GM21381 (cell line): Measurements from ENCODE around the gene UBE2Q2.
"Not testable (repeated sequence)": the region's sequence is repeated elsewhere in the genome, so short reads cannot be mapped to it uniquely, and the experiment has no call there.

Experiments
- ATAC-seq: cut with Tn5 transposase; IDR thresholded peaks from one replicate; pipeline ENCODE4 v1.9.1; 2021; ENCODE audit warnings: mild to moderate bottlenecking, moderate library complexity; ENCODE audit not compliant: unreplicated experiment

Gene UBE2Q2

DNA sequence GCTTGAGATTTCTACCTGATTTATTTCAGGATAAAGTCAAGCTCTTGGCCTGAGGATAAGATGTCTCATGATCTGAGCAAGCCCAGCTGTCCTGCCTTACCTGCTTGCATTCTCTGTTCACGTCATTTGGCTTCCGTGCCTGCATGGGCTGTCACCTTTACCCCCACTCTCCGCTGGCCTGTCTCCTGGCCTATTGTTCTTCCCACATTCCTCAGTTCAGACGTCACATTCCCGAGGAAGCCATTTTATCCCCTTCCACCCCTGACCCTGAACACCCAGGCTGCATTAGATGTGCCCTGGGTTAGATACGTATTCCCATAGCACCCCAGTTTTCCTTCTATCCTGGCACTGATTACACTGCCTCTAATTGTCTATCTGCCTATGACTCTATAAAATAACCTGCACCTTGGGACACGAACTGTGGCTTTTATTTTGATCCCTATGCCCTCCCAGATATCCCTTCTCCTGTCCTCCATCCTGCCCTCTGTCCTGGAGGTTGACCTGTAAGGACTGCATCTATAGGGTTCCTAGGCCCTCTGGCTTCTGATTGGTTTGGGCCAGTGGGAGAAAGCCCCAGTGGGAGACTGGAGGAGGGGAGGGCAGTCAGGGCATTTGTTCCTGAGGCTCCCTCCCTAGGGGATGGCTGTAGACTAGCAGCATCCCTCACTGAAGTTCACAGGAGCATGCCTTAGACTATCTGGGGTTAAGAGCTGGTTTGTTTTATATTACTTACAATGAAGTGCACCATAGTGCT, 19.2 kb upstream of the UBE2Q2 start:
- ATAC-seq = no peak

DNA sequence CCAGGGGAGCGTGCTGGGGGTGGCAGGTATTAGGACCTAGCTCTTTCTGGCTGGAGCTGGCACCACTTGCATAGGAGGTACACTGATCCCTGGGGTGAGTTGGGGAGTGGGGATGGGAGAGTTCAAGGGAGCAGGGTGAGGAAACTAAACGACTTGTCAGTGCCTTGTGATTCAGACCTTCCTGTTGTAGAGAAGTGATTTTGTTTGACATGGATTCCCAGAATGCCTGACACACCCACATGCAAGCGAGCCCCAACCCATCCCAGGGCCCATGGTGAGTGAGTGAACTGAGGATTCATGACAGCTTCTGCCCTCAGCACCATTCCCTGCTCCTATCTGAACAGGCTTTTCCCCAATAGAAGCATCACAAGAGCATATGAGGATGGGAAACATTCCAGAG, 15.6 kb upstream of the UBE2Q2 start:
- ATAC-seq = no peak

DNA sequence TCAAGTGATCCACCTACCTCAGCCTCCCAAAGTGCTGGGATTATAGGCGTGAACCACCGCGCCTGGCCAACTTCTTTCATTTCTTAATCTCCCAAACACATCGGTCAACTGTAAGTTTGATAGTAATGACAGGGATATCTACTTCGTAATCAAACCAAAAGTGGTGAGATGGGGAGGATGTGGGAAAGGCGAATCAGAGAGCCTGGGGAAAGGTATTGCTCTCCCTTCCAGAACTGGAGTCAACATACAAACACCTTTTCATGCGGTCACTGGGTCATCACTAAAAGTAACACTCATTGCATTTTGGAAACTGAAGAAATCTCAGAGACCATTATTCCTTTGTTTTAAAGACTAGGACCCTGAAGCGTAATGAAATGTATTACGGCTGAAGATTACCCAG, 14.8 kb upstream of the UBE2Q2 start:
- ATAC-seq = no peak

DNA sequence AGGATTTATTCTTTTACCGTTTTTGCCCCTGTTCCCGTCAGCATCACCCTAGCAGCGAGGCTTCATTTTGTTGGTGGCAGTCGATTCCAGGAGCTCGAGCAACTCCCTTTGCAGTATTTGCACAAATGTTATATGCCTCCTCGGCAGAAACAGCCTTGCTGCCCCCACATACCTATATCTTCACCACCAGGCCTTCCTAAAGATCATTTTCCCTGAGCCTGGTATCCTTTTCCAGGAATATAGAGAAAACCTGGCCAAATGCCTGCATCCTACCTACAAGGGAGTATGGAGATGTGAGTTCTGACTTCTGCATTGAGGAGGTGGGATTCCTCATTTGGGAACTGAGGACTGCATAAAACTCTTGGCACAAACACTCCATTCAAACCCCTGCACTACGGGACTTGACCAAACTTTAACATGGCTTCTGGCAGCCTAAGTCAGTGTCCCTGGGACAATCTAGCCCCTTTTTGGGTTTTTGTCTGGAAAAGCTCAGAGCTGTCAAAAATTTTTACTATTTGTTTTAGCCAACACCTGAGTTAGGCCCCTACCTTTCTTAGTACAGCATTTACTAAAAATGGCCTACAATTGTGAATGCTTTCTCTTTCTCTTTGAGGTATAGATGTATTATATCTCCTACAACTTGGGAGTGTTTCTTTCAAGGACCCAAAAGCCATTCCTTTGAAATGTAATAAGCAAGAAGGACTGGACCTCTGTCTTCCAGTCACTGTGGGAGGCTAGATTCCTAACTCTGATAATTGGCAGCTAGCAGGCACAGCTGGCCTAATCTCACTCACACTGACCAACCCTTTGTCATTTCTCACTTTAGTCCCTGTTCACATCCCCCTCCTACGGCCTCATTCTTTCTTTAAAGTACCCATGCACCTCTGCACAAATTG, 12.1 kb upstream of the UBE2Q2 start:
- no peak for ATAC-seq

DNA sequence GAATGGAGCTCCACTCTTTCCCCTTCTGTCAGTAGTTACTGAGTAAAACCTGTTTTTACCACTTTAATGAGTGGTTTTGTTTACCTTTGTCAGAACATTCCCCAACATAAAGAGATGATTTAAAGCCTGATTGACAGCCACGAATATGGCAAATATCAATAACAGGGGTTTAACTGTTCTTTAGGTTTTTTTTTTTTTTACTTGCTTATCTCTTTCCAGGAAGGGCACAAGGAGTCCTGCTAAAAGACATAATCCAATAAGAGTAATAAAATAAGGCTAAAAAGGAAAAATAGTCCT, 11.5 kb upstream of the UBE2Q2 start:
- no peak for ATAC-seq

DNA sequence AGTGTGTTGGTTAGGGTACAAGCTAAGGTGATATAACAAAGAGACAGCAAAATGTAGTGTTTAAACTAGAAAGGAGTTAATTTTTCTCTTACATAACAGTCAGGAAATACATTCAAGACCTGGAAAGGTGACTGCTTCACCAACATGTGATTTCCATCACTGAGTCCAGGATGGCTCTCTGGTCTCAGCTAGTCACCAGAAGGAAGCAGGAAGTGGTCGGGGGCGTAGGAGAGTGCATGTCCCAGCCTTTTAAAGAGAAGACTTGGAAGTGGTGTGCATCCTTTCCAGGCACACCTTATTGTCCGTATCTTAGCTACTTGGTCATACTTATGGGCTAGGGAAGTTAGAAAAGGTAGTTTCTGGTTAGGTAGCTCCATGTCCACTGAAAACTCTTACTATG, 11.1 kb upstream of the UBE2Q2 start:
- no peak for ATAC-seq

DNA sequence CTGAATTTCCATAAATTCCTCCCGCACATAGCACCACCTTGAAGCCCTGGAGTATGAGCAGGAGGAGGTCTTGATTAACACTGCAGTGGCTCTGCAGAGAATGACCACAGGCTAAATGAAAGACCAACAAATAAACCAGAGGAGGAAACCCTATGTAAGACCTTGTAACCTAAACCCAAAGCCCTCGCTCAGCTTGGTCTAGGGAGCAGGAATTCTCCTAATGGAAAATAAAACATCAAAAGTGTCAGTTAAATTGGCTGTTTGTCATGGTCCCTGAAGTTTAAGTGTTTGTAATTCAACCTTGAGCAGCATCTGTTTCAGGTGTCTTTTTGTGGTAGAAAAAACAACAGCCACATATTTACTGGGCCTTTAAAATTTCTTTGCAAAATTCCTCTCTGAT, 9.2 kb upstream of the UBE2Q2 start:
- no peak for ATAC-seq

DNA sequence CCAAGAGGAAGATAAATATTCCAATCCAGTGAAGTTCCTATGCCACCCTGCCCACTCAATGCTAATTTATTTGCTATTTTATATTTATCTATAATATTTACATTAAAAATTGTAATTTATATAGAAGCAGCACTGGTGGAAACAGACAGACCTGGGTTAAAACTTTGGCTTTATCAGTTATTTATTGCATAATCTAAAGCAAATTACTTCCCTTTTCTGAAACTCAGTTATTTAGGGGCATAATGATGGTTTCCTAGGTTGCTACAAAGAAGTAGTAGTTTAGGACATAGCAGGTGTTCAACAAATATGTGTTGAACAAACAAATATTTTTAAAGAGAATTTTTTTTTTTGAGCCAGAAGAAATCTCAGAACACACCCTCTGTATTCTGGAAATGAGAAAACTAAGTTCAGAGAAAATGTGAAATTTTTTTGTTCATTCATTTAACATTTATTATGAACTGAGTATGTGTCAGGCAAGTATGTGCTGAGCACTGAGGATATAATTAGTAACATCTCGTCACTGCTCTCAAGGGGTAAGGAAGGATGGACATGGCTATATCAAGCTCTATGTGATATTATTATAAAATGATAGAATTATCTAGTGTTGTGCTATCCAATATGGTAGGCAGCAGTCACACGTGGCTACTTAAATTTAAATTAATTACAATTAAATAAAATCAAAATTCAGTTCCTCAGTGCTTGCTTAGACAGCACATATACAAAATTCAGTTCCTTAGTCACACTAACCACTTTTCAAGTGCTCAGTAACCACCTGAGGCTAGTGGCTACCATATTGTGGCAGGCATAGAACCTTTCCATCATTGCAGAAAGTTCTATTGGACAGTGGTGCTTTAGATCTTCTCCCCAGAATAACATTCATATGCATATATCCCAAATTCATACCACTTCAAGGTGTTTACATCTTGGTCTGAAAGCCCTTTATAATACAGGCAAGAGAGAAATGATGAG, 7.0 kb upstream of the UBE2Q2 start:
- ATAC-seq = peak; percentile 8

DNA sequence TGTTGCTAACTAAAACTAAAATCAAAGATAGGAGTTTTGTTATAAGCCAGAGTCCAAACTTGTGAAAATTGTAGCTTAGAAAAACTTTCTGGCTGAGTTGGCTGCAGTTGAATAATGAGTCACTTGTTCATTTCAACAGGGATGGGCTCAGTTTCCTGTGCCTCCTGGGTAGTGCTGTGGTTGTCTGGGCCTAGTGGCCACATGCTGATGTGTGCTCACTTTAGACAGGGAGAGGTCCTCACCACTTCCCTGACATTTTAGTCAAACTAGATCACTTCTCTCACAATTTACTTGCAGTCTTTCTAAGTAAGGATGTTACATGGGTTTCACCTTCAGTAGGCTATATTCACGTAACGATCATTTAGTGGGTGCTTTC, 6.3 kb upstream of the UBE2Q2 start:
- ATAC-seq = peak; percentile 80

DNA sequence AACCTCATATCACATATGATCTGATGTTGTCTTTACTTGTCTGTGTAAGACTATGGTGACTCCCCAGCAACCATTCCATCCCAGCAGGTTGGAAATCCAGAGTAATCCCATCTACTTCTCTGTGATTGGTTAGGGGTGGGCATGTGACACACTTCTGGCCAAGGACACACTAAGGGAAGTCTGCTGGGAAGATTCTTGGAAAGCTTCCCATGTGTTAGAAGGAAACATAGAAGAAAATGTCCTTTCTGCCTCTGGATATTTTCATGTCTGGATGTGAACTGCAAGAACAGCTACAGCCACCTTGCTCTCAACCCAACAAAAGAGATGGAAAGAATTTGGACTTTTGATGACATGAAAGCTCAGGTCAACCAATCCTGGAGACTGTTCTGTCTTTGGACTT, 2.6 kb upstream of the UBE2Q2 start:
- ATAC-seq = no peak

DNA sequence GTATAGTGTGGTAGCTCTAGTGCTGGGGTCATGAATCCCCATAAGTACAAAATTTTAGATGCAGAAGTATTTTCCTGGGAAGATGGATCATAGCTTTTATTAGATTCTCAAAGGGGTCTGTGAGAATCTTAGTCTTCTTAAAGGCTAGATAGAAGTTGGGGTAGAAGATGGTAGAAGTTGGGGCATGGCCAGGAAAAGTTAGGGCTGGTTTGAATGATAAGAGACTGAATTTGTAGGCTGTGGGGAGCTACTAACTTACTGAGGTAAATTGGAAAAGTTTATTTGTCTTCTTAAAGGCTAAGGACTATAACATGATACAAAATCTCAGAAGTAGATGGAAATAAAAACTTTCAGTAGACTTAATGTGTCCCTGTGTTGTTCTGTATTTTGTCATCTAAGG, 1.6 kb upstream of the UBE2Q2 start:
- ATAC-seq = no peak

DNA sequence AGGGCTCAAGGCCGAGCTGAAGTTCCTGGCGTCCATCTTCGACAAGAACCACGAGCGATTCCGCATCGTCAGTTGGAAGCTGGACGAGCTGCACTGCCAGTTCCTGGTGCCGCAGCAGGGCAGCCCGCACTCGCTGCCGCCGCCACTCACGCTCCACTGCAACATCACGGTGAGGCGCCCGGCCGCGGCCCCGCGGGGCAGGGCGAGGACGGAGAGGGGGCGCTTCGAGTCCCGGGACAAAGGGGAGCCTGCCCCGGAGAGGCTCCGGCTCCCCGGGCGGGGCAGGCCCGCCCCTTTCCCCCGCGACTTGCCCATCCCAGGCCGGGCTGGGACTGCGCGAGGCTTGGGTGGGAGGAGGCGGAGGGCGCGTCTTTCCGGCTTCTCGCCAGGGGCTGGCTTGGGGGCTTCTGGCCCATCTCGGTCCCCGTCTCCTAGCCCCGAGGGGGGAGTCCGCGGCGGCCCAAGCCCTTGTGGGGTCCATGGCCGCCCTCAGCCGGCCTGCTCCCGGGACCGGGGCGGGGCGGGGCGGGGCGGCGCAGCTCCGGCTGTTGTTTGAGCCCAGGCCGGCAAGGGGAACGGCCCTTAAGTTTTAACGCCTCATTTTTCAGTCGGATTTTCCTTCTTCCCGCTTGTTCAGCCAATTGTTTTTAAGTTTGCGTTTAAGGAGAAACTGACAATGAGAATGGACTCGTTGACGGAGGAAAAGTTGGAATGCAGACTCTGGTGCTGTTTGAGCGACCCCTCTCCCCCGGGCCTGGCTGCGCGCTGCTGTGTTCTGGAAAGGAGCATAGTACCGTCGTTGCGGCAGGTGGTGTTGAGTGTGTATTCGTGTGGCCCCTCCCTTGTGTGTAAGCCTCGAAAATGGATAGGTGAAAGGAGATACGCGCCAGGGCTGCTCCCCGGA, 683 bp downstream of the UBE2Q2 start:
- ATAC-seq = peak; percentile 55

DNA sequence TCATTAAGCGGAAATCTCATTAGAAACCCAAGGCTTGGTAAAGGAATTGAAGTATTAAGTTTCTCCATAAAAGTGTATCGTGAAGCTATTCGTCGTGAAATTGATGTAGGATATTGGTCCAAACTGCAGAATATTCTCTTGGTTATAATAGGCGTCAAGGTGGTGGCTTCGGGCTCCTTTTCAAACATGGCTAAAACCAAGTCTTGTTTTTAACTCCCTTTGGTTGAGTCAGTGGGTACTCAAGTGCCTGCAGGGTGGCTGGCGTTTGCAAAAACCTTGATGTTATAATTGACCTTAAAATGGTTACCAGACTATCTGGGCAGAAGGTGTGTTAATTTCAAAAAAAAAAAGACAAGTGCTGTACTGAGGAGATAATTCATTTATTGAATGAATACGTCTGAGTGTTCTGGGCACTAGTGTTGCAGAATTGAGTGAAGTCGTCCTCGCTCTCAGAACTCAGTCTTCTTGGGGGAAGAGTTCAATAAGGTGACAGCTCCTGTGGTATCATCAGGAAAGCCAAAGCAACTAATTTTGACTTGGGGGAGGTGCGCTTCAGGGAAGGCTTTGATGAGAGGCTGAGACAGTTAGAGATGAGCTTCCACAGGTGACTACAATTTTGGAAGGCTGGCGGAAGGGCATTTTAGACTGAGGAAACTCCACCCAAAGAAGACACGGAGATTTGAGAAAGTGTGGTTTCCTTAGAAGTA, 1.5 kb downstream of the UBE2Q2 start:
- no peak for ATAC-seq

DNA sequence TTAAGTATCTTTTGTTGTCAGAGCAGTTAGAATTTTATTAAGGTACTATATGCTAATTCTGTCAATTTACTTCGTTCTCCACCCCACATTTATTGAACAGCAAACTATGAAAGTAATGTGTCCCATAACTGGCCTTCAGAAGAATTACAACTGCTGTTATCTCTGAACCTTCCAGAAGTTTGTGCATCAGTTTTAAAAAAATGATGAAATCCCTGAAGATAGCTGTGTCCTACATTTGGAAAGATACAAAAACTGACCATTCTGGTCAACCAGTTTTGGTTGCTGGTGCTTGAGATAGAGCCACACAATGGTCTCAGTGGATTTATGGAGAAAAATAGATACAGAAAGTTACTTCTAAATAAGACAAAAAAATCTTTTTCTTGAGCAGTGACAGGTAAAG, 5.9 kb downstream of the UBE2Q2 start:
- ATAC-seq = no peak

DNA sequence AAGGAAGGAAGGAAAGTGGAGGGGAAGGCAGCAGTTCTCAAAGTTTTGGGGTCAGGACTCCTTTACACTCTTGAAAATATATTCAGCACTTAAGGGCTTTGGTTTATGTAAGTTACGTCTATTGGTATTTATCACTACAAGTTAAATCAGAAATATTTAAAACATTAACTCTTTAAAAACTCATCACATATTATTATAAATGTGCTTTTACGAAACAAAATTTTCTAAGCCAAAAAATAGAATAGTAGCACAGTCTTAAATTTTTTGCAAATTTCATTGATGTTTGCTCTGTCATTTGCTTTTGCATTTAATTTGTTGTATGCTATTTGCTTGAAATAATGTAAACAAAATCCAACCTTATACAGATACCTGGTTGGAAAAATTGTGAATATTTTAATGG, 7.5 kb downstream of the UBE2Q2 start:
- ATAC-seq = no peak

DNA sequence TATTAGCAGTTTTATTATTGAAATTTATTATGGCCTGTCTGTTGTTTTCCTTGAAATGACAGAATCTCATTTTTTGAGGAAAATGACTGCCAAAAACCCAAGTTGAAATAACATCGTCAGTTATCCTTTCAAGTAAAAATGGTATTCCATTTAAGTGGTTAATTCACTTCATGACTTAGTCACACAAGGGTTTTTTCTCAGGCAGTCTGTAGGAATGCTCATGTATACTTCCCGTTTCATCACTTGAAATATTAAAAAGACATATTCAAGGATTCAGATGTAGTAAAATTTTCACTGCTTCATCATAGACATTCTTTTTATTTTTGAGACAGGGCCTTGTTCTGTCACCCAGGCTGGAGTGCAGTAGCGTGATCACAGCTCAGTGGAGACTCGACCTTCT, 8.3 kb downstream of the UBE2Q2 start:
- not testable (repeated sequence) for ATAC-seq

DNA sequence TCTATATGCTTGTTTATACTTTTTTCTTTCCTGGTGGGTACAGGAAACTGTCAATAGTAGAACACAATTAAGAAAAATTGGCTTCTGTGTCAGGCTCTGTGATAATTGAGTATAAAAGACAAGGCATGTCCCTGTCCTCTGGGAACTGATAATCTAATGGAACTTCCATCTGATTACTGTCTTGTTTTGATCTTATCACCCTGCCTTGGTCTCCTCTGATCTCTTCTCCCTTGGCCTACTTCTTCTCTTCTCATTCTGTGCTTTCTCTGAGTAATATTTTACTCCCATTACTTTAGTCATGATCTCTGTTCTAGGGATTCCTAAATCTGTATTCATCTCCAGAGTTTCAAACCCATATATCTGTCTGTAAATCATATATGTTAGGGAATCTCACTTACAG, 14.6 kb downstream of the UBE2Q2 start:
- no peak for ATAC-seq

DNA sequence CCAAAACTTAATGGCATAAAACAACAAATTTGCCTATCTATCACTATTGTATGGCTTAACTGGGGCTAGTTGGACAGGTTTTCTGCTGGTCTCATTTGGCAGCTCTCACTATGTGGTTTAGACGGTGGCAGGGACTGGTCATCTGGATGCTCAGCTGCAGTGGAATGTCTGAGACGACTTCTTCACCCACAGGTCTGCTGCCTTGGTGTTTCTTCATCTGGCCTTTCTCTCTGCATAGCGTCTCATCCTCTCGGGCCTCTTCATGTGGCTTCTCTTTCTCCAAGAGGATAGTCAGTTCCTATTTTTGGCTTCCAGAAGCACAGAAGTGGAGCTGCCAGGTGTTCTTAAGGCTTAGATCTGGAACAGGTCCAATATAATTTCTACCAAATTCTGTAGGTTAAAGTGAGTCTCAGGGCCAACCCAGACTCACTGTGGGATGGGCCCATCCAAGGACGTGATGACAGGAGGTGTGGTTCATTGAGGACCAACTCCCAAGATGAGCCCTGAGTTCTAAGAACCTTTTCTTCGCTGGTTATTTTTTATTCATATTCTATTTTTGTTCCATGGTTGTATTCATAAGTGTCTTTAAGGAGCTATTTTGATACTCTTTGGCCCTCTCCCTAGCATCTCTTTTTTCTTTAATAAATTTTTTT, 18.6 kb downstream of the UBE2Q2 start:
- no peak for ATAC-seq

DNA sequence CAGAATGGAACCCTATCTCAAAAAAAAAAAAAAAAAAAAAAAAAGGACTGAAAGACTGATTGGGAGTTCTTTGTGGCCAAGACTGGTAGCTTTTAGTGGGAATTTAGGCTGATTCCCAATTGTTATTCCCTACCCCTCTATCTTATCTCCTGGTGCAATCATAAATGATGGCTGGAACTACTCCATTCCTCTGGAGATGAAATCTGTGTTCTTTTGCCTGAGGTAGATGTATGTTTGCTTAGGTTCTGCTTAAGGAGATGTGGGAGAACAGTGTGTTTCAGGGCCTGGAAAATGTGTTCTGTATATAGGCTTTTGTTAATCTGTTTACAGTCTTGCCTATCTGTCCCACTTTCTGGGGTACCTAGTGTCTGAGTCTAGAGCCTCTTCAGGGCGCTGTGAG, 19.5 kb downstream of the UBE2Q2 start:
- no peak for ATAC-seq
